Effector CD4-positive, alpha-beta T cell (primary cell): ENCODE measurements around the gene UQCC2.

Experiments
- DNase-seq: peaks from one replicate; pipeline ENCODE4 v3.0.0-alpha.2; 2020

The UQCC2 gene

DNA sequence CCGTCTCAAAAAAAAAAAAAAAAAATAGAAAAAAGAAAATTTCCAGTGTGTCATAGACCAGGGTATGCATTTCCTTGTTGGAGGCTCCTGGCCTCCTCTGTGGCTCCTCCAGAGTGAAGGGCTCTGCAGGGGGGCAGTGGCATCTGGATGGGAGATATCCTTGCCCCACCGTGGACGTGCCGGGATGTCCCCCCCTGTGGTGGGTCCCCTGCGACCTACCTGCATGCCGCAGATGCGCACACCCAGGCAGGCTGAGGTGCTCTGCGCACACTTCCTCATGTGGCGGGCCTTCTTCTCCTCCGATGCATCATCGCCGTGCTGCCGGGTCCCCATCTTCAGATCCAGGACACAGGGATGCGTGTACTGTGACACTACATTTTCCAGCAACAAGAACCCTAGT is 13.7 kb upstream of the UQCC2 start:
- no peak for DNase-seq

- no peak for DNase-seq
Measured at GRCh38 chr6:33724102-33725023, 12.9 kb upstream of the UQCC2 start.

GRCh38 chr6:33723371-33724085 is 12.0 kb upstream of the UQCC2 start:
- DNase-seq, result no peak

DNA sequence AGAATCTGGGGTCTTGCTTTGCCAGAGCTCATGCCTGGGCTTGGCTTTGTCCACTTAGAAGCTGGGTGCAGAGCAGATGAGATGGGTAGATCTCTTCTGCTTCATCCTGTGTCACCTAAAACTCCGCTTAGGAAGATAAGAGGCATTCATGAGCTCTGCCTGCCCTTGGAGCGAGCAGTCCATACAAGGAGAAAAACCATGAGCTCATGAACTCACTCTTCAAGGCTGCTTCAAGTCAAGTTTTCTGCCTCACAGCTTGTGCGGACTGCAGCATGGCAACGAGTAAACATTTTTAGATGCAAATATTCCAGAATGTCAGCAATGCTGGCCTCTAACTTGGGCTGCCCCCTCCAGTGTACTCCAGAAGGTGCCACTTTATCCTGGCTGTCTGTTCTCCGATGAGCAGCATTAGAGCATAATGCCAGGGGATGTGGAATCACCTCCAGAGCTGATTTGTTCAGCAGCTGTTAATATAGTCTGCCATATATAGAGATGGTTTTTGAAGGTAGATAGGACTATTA is 10.7 kb upstream of the UQCC2 start:
- no peak for DNase-seq

GRCh38 chr6:33721508-33721907 is 10.0 kb upstream of the UQCC2 start:
- DNase-seq, result no peak

DNA sequence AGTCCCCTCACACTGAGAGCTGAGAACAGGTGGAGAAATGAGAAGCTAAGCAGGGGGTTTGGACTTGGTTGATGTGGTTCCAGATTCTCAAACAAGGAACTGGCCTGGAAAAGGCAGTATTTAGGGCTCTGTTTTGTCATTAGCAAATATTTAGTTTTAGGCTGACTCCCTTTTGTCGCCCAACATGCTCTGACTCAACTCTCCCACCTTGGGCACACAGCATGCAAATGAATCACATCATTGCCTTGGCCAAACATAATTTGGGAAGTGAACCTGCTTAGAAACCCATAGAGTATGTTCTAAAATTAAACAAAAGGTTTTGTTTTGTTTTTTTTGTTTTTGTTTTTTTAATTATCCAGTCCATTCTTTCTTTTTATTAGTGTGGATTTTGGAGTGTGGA is 9.5 kb upstream of the UQCC2 start:
- no peak for DNase-seq

GRCh38 chr6:33719326-33719987 is 8.0 kb upstream of the UQCC2 start:
- DNase-seq, result no peak

DNA sequence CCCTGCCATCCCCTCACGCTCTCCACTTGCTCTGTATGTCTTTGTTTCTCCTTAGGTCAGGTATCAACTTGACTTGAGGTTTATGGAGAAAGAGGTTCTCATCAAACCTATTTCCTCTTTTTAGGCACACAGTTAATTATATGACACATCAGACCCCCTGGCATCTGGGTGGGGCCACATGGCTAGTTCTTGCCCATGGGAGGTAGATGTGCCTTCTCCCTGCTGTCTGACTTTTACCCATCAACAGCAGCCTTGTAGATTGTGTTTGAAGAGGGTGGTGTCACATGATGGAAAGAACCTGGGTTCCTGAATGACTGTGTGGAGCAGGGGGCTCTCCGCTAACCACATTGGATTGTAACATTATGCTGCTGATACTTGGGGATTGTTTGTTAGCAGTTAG is 7.2 kb upstream of the UQCC2 start:
- no peak for DNase-seq

- DNase-seq, result no peak
Measured at GRCh38 chr6:33717934-33718455, 6.5 kb upstream of the UQCC2 start.

DNA sequence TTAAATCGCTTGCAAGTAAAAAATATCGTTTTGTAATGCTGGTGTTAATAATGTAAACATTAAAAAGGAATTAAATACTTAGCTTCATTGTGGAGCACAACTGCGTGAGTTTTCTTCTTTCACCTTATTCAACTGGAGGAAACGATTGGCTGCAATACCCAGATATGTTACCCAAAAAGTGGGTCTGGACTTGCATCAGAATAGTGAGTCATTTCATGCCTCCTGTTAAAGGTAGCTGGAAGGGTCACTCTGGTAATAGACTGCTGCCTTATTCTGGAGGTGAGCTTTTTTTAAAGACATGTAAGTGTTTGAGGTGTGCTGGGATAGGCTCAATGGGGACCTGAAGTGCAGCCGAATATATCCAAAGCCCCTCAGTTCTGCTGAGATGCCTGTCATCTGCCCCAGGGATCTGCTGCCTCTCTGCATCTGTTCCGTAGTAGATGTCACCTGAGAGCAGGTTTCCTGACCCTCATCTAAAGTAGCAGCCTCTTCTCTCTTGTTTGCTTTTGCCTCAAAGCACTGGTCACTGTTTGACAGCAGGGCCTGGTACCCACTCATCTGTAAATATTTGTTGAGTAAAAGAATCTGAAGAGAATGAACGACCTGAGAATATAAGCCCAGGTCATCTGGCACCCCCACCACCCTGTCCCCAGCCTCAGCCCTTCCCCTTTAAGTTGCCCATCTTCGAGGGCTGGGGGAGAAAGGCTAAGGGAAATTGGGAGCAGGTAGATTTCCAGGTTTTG is 5.6 kb upstream of the UQCC2 start:
- DNase-seq, result no peak

- no peak for DNase-seq
Measured at GRCh38 chr6:33716379-33716778, 4.9 kb upstream of the UQCC2 start.

DNA sequence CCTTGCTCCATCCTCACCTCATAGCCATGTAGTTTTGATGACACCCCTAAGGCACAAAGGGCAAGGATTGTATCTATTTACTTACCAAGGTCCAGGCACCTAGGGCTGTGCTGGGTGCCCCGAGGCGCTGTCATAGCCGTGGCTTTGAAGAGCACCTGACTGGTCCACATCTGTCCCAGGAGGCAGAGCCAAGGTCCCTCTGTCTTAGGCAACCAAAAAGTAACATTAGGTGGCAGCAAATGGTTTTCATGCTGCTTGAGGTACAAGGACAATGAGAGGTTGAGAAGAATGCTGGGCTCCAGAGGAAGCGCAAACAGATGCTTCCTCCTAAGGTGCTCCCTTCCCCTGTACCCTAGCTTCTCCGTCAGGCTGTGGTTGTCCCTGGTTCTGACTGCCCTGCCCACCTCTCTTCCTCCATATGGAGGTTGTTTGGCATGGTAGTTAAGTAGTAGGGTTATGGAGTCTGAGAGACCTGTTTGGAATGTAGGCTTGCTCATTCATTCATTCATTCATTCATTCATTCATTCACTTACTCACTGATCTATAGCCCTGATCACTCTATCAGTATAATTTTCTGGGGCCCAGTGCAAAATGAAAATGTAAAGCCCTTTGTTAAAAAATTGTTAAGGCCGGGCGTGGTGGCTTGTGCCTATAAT is 3.0 kb upstream of the UQCC2 start:
- DNase-seq, result no peak

DNA sequence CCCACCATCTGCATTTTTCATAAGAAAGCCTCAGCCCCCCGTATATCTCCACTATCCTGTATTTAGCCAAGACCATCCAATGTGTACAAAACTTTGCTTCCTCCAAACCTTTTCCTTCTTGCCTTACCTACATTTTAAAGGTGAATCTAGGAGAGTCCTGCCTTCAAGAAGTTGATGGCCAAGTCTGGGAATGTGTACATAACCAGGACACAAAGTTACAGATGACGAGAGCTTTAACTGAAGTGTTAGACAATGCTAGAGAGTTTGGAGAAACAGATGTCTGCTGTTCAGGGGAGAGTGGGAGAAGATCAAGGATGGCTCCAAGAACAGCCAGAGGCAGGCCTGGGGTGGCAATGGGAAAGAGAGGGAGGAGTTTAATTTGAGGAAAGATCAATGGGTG is 2.3 kb upstream of the UQCC2 start:
- DNase-seq, result no peak

DNA sequence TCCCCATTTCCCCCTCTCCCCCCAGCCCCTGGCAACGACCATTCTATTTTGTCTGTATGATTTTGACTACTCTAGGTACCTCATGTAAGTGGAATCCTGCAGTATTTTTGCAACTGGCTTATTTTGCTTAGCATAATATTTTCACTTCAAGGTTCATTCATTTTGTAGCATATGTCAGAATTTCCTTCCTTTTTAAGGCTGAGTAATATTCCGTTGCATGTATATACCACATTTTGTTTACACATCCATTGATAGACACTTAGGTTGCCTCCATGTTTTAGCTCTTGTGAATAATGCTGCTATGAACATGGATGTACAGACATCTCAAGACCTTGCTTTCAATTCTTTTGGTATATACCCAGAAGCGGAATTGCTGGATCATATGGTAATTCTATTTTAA is 1.4 kb upstream of the UQCC2 start:
- DNase-seq, result no peak

DNA sequence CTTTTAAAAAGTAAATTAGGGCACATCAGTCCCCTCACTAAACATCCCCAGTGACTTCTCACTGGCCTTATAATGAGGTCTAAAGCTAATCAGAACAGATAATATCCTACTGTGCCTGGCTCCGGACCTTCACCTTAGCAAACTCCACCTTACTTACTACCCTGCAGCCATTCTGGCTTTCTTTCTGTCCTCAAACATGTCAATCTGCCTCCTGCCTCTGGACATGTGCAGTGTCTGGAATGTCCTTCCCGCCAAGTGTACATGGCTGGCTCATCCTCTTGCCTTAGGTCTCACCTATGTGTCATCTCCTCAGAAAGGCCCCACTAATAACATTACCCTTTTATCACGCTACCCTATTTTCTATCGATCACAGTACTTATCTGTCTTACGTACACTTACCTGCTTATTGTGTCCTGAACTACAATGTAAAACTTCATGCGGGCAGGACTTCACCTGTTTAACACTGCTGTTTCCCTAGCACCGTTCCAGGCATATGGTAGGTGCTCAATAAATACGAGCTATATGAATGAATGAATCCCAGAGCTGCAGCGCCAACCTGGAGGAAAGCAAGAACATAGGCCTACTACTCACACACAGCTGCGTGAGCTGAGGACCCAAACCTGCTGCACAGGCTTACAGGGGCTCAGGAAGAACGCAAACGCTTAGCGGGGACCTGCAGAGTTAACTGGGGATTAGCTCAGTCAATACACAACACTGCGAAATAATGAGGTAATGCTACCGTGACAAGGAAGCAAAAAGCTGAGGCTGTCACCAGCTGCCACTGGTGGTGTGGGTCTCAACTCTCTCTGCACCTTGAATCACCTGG is 991 bp downstream of the UQCC2 start:
- no peak for DNase-seq

GRCh38 chr6:33709605-33710295 is 1.8 kb downstream of the UQCC2 start:
- no peak for DNase-seq

DNA sequence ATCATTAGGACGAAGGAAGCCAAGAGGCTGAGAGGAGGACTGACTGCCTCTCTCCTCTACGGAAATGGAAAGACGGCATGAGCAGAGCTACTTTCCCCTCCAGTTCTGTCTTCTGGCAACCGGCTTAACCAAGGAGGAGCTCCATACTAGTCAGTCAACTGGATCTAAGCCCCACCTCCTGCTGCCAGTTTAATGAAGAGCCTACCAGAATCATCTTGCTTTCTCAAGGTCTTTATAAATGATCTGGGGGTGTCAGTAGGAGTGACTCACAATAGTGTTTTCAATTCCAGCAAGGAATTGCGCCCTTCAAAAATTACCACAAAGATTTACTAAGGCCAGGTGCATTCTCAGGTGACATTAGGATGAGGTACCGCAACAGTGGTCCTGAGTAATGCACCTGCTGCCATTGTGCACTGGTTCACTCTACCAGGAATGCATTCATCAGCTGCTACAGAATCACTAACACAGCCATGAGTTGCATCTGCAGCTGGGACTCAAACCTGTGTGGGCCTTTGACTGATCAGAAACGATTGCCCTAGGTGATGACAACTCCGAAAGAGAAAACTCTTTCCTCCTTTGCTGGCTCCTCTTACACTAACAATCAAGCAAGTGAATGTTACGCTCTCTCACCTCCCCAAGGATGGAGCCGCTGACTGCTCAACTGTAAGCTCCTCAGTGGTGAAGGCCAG is 2.8 kb downstream of the UQCC2 start:
- no peak for DNase-seq

DNA sequence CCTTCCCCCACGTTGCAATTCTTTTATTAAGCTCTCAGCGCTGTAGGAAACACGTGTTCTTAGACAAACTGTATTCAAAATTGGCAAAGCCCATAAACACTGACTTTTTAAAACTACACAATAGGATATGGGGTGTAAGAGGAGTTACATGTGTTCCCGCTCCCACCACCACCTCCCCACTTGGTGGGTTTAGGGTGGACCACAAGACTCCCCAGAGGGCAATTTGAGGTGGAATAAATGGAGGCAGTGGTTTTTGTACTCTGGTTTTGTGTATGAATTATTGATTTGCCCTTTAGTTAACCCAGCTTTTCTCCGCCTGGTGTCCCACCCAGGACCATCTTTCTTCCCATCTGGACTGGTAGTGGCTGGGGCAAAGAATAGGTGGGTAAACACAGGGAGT is 3.7 kb downstream of the UQCC2 start:
- no peak for DNase-seq

- no peak for DNase-seq
Measured at GRCh38 chr6:33705955-33706725, 5.4 kb downstream of the UQCC2 start.
